PC-9 (cell line): ENCODE measurements around the gene PRKACA.

Source experiments
- CTCF ChIP-seq: fragments of 200-600 bp; sonication (generic); conservative IDR thresholded peaks from 2 replicates; pipeline ENCODE4 v1.6.1; 2017; ENCODE audit warnings: mixed run types, antibody characterized with exemption, mild to moderate bottlenecking, moderate library complexity
- EZH2 ChIP-seq: fragments of 200-600 bp; sonication (generic); IDR thresholded peaks from 2 replicates; pipeline ENCODE4 v1.8.0; 2017; ENCODE audit warnings: antibody characterized with exemption, low read depth

GRCh38 chr19:14161305-14161704, 43.7 kb upstream of the PRKACA start:
- TF ChIP-seq CTCF (no peak), EZH2 (no peak)
